Glutamatergic neuron (in vitro differentiated cells): Measurements from ENCODE around the gene ARHGAP24. TPM values are rescaled to one million over a fixed set of nuclear protein-coding genes. Genes with fewer than 3 reads are reported as not detected.

Source experiments
- DNase-seq: peaks from one replicate; pipeline ENCODE4 v3.0.0; 2022
- H3K27ac Mint-ChIP-seq: one replicate; pipeline ENCODE4 v1.8.0; 2020; ENCODE audit warnings: mild to moderate bottlenecking, mixed read lengths, inconsistent platforms; ENCODE audit not compliant: unreplicated experiment
- H3K27me3 Mint-ChIP-seq: one replicate; pipeline ENCODE4 v1.8.0; 2020; ENCODE audit warnings: mild to moderate bottlenecking, moderate library complexity, mixed read lengths, inconsistent platforms; ENCODE audit not compliant: unreplicated experiment
- H3K36me3 Mint-ChIP-seq: one replicate; pipeline ENCODE4 v1.8.0; 2020; ENCODE audit warnings: mild to moderate bottlenecking, mixed read lengths, inconsistent platforms; ENCODE audit not compliant: unreplicated experiment
- H3K4me1 Mint-ChIP-seq: one replicate; pipeline ENCODE4 v1.8.0; 2020; ENCODE audit warnings: mild to moderate bottlenecking, low read depth, mixed read lengths, inconsistent platforms; ENCODE audit not compliant: unreplicated experiment
- H3K4me3 Mint-ChIP-seq: one replicate; pipeline ENCODE4 v1.8.0; 2020; ENCODE audit warnings: mild to moderate bottlenecking, mixed read lengths, inconsistent platforms; ENCODE audit not compliant: unreplicated experiment
- H3K9me3 Mint-ChIP-seq: one replicate; pipeline ENCODE4 v1.8.0; 2020; ENCODE audit warnings: mild to moderate bottlenecking, moderate library complexity, mixed read lengths, inconsistent platforms; ENCODE audit not compliant: unreplicated experiment
- total RNA-seq: library from RNA; stranded (reverse); fragmentation: NEBNext Ultra II Directional; extraction: Animal tissue kit (Norgen Biotek cat#: 25700); gene quantifications from one replicate; pipeline ENCODE4 v1.2.1, GENCODE V29; 2021; ENCODE audit not compliant: unreplicated experiment
- TF ChIP-seq, protein P1 (sequence below): fragments of 200-600 bp; sonication (generic); IDR thresholded peaks from one replicate; pipeline ENCODE4 v1.5.0; 2021; ENCODE audit not compliant: partially characterized antibody, unreplicated experiment

ARHGAP24 gene
- total RNA-seq, 1 donor from 2014 or later: 1.6 TPM

DNA sequence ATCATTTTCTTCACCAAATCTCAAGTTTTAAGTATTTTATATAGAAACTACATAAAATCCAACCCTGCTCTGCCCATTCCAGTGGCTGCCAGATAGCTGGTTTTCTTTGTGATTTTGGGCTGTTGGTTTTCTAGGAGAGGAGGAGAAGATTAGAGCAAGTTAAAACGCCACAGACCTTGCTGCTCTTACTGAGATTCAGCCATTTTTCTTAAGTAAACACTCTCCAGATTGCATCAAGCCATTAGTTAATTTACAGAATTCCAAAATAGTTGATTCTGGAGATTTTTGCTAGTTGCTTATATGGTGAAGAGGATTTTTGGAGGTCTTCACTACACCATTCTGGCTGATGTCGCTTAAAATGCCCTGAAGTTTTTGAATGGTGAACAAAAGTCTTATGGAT is 518.7 kb downstream of the ARHGAP24 start:
- H3K9me3 Mint-ChIP-seq: peaks cover 2% of the 10 kb centered on the region

DNA sequence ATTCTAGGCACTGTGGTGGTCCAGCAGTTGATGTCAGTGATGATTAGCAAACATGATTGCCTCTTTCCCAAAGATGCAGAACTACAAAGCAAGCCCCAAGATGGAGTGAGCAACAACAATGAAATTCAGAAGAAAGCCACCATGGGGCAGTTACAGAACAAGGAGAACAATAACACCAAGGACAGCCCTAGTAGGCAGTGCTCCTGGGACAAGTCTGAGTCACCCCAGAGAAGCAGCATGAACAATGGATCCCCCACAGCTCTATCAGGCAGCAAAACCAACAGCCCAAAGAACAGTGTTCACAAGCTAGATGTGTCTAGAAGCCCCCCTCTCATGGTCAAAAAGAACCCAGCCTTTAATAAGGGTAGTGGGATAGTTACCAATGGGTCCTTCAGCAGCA is 519.6 kb downstream of the ARHGAP24 start:
- Mint-ChIP-seq H3K27ac (no peak overlapping the region), H3K27me3 (peaks cover 1% of the 10 kb centered on the region)

More for the DNA sequence above, 518.7 kb downstream of the ARHGAP24 start:
- no peaks in the 10 kb centered on the region for H3K4me1 Mint-ChIP-seq
- H3K27me3 Mint-ChIP-seq: peaks cover 1% of the 10 kb centered on the region
- no peak overlapping the region for H3K27ac Mint-ChIP-seq
- no peak for DNase-seq
- H3K36me3 Mint-ChIP-seq: no peaks in the 10 kb centered on the region
- TF ChIP-seq, protein P1, sequence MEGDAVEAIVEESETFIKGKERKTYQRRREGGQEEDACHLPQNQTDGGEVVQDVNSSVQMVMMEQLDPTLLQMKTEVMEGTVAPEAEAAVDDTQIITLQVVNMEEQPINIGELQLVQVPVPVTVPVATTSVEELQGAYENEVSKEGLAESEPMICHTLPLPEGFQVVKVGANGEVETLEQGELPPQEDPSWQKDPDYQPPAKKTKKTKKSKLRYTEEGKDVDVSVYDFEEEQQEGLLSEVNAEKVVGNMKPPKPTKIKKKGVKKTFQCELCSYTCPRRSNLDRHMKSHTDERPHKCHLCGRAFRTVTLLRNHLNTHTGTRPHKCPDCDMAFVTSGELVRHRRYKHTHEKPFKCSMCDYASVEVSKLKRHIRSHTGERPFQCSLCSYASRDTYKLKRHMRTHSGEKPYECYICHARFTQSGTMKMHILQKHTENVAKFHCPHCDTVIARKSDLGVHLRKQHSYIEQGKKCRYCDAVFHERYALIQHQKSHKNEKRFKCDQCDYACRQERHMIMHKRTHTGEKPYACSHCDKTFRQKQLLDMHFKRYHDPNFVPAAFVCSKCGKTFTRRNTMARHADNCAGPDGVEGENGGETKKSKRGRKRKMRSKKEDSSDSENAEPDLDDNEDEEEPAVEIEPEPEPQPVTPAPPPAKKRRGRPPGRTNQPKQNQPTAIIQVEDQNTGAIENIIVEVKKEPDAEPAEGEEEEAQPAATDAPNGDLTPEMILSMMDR: no peak
- H3K4me3 Mint-ChIP-seq: no peak overlapping the region

DNA sequence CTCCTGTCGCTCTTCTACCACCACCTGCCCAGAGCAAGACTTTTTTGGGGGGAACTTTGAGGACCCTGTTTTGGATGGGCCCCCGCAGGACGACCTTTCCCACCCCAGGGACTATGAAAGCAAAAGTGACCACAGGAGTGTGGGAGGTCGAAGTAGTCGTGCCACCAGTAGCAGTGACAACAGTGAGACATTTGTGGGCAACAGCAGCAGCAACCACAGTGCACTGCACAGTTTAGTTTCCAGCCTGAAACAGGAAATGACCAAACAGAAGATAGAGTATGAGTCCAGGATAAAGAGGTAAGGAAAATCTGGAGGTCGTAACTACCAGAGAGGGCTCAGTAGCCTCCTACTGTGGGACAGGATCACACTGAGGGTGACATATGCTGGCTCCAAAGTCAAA is 520.4 kb downstream of the ARHGAP24 start:
- TF ChIP-seq, protein P1: no peak
- no peak overlapping the region for H3K27ac Mint-ChIP-seq
- no peak for DNase-seq
- no peak overlapping the region for H3K4me3 Mint-ChIP-seq
- H3K27me3 Mint-ChIP-seq: peaks cover 1% of the 10 kb centered on the region
- peaks cover 3% of the 10 kb centered on the region for H3K4me1 Mint-ChIP-seq
- H3K36me3 Mint-ChIP-seq: no peaks in the 10 kb centered on the region
- peaks cover 2% of the 10 kb centered on the region for H3K9me3 Mint-ChIP-seq

More for the DNA sequence above, 519.6 kb downstream of the ARHGAP24 start:
- TF ChIP-seq, protein P1: no peak
- no peak for DNase-seq
- peaks cover 2% of the 10 kb centered on the region for H3K9me3 Mint-ChIP-seq
- H3K4me1 Mint-ChIP-seq: no peaks in the 10 kb centered on the region
- no peaks in the 10 kb centered on the region for H3K36me3 Mint-ChIP-seq
- no peak overlapping the region for H3K4me3 Mint-ChIP-seq

DNA sequence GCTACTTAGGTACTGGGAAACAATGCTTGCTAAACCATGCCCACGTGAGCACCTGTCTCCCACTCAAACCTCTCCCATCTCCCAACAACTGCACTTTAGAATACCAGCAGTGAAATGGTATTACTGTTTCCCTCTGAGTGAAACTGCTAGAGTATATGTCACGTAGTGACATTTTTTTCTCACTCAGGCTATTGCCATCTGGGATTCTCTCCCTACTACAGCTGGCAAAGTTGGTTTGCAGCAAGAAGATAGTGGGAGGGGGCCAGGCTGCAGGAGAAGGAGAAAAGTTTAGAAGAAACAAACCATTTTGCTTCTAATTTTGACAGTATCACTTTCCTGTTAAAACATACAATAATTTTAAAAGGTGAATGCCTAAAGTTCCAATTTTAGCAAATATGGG is 526.6 kb downstream of the ARHGAP24 start:
- no peaks in the 10 kb centered on the region for H3K27me3 Mint-ChIP-seq
- H3K27ac Mint-ChIP-seq: no peak overlapping the region

DNA sequence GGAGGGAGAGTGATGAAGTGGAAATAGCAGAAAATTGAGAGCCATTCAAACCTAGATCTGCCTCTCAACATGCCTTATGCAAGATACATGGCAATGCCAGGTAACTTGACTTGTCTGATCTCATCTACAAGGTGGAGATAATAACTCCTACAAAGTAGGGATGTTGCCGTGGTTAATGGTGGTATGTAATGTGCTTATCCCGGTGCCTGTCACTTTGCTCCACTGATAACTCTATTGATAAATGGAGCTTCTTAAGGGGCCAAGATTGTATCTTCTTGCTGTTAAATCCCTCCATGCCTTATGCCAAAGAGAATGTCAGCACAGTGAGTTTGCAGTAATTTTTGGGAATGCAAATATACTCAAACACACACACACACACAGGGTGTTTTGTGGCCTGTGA is 529.1 kb downstream of the ARHGAP24 start:
- H3K4me1 Mint-ChIP-seq: peaks cover 8% of the 10 kb centered on the region
- no peak for DNase-seq
- H3K27me3 Mint-ChIP-seq: no peaks in the 10 kb centered on the region
- H3K4me3 Mint-ChIP-seq: no peak overlapping the region
- TF ChIP-seq, protein P1: no peak
- no peaks in the 10 kb centered on the region for H3K36me3 Mint-ChIP-seq
- no peaks in the 10 kb centered on the region for H3K9me3 Mint-ChIP-seq
- no peak overlapping the region for H3K27ac Mint-ChIP-seq

More for the DNA sequence above, 526.6 kb downstream of the ARHGAP24 start:
- H3K36me3 Mint-ChIP-seq: no peaks in the 10 kb centered on the region
- H3K9me3 Mint-ChIP-seq: no peaks in the 10 kb centered on the region
- H3K4me3 Mint-ChIP-seq: no peak overlapping the region
- H3K4me1 Mint-ChIP-seq: peaks cover 8% of the 10 kb centered on the region
- TF ChIP-seq, protein P1: no peak
- no peak for DNase-seq
